HG03460 (cell line): ENCODE data around the gene ASIC4.

ENCODE experiments used
- ATAC-seq: cut with Tn5 transposase; IDR thresholded peaks from one replicate; pipeline ENCODE4 v1.9.1; 2021; ENCODE audit not compliant: unreplicated experiment

Gene ASIC4

DNA sequence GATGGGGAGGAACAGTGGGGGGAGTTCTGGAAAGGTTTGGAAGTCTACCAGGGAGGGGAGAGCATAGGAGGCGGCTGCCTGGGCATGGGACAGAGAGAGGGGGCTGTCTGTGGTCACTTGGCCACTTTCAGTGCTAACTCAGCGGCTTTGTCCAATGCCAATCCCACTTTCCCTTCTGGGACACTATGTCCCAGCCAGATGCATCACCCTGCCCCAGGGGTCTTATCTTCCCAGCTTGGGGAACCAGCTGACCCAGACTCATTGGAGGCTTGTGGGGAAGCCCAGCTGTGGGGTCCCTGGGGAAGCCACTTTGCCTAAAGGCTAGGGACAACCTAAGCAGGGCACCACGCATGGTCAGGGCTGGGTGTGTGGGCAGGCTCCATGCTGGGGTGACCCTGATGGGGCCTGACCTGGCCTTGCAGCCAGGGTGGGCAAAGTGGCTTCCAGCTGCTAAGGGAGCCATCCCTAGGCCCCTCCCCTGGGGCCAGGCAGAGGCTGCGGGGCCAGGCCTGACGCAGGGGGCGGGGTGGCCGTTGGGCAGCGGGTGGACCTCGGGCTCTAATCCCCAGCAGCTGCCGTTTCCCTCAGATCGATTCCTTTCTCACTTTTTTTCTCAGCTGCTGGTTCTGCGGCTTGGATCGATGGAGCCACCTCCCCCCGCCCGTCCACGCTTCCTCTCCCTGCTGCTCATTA is 1.6 kb upstream of the ASIC4 start:
- ATAC-seq, result no peak

DNA sequence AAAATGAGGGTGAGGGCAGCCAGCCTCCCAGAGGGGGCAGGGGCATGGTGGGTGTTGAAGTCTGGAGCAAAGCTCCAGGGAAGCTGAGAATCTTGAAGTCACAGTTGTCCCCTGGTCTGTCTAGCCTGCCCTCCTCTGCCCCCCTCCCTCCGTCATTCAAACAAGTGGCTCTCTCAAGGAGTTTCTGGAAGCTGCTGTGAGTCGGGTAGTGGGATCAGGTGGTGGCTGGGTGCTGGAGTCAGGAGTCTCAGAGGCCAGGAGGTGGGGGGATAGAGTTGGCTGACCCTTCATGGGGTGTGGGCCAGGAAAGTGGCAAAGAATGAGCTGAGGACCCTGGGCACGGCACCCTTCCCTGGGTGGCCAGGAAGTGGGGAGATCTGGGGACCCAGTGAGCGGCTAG is 495 bp upstream of the ASIC4 start:
- no peak for ATAC-seq

DNA sequence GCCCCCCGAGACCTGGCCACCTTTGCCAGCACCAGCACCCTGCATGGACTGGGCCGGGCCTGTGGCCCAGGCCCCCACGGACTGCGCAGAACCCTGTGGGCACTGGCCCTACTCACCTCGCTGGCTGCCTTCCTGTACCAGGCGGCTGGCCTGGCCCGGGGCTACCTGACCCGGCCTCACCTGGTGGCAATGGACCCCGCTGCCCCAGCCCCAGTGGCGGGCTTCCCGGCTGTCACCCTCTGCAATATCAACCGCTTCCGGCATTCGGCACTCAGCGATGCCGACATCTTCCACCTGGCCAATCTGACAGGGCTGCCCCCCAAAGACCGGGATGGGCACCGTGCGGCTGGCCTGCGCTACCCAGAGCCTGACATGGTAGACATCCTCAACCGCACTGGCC is 554 bp downstream of the ASIC4 start:
- no peak for ATAC-seq

DNA sequence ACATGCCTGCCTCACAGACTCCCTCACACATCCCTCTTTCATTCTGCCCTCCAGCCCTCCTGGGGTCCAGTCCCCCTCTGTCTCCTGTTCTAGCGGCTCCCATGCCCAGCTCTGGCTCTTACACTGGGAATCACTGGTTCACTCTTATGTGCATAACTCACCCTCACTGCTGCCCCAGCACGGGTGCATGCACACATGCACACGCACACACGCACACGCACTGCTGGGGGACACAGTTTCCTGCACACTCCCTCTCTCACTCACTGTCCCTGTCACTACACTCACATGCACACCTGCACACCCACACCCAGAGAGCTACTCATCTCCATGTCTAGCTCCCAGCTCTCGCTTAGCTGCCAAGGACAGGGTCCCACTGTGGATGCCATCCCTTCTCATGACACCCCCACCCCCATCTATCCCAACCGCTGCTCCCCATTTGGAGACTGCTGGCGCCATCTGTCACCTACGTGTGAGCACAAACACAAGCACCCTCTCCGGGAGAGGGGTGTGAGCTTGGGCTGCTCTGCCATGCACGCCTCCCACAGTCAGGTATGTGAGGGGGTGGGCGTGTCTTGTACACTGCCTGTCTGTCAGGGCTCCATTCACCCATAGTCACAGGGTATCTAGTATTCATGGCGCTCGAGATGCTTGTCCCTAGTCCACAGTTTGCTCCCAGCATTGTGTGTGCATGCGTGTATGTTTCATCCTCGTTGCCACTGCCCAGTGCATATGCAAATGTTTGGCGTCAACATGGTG is 1.8 kb downstream of the ASIC4 start:
- ATAC-seq, result no peak

DNA sequence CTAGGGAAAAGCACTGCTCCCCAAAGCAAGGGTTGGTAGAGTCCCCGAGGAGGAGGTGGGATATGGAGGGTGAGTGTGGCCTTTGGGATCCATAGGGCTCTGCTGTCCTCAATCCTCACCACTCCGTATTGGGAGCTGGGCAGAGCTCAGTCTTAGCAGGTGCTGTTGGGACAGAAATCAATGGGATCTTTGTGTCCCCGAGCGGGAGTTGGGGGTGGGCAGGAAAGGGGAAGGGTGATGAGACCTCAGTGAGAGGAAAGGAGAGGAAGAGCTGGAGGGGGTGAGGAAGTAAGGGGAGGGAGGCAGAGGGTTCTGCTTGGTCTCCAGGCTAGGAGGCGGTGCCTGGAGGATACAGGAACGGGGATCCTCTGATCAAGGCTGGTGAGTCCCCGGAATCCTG is 2.6 kb downstream of the ASIC4 start:
- no peak for ATAC-seq

DNA sequence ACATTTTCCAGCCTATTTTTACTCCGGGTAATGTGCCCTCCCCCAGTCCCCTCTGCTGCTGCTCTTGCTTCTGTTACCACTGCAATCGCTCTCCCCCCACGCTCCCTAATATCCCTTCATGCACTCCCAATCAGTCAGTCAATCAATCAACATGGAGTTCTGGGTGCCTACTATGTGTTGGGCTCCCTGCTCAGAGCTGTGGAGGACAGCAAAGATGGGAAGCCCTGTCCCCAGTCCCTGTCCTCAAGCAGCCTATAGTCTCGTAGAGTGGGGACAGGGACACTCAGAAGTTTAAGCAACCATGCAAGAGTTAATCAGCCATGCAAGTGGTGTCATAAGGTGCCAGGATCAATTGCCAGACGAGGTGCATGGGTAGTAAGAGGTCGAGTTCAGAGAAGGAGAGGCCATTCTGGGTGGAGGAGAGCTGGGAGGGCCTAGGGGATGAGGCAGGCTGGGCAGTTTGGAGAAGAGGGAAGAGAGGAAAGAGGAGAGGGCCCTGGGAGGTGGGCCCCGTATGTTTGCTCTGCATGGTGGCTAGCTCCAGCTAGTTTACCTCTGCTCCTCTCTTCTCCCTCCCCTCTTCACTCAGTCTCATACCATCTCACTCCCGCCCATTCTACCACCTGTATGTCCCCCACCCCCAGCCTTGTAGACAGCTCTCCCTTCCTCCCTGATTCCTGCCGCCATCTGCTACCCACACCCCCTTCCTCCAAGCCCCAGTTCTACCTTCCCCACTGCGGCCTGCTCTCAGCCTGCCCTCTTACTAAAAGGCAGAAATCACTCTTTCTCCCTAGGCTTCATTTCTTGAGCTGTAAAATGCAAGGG is 3.9 kb downstream of the ASIC4 start:
- no peak for ATAC-seq

DNA sequence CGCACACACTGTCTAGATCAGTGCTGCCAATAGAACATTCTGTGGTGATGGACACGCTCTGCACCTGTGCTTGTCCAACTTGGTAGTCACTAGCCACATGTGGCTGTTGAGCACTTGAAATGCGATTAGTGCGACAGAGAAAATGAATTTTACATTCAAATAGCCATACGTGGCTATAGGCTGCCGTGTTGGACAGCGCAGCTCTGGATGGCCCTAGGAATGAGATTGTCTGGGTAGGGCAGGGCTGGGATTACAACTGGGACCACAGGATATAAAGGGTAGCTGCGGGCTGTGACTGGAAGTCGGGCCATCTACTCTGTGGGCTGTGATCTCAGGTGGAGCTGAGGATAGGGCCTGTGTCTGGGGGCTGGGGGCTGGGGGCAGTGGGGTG is 5.2 kb downstream of the ASIC4 start:
- ATAC-seq, result no peak

DNA sequence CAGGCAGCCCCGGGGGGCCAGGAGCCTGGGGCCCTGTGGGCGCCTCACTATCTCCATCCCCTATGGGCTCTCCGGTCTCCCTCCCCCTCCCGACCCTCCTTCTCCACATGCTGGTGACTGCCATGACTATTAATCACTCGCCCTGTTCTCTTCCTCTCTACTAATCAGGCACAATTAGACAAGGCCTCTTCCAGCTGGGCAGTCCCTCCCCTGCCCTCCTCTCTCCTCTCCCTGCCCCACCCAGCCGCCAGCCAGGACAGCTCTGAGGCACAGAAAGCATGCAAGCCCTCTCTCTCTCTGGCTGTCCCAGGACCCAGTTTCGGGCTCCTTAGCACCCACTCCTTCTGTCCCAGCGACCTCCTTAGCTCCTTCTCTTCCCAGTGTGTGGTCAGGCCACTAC is 5.8 kb downstream of the ASIC4 start:
- no peak for ATAC-seq

DNA sequence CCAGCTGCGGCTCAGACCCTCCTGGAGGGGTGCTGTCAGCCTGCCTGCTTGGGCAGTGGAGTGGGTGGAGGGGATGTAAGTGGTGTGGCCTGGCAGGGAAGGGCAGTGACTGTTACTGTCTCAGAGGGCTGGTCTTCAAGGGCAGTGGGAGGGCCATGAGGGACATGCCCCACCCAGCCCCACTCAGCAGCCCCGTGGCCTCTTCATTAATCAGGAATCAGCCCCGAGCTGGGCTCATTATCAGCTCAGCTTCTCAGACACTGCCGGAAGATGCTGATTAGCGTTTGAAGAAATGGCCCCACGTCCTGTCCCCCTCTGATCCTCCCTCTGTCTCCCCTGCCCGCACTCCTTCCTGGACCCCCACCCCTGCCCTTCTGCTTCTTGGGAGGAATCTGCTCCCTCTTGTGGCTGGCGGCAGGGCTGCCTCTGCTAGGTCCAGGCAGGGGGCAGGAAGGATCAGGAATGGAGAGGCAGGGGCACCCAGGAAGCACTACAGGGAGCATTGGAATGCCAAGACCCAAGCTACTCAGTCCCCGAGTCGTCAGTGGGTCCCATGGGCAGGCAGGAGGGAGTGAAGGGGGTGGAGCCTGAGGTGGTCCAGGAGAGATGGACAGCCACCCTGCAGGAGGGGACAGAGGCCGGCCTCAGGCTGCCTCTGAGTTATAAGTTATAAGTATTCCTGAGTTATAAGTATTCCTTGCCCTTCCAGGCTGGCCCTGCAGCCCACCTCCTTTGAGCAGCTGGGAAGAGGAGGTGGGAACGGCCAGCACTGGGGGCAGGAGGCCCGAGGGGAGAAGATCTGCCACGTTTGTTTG is 7.0 kb downstream of the ASIC4 start:
- no peak for ATAC-seq

DNA sequence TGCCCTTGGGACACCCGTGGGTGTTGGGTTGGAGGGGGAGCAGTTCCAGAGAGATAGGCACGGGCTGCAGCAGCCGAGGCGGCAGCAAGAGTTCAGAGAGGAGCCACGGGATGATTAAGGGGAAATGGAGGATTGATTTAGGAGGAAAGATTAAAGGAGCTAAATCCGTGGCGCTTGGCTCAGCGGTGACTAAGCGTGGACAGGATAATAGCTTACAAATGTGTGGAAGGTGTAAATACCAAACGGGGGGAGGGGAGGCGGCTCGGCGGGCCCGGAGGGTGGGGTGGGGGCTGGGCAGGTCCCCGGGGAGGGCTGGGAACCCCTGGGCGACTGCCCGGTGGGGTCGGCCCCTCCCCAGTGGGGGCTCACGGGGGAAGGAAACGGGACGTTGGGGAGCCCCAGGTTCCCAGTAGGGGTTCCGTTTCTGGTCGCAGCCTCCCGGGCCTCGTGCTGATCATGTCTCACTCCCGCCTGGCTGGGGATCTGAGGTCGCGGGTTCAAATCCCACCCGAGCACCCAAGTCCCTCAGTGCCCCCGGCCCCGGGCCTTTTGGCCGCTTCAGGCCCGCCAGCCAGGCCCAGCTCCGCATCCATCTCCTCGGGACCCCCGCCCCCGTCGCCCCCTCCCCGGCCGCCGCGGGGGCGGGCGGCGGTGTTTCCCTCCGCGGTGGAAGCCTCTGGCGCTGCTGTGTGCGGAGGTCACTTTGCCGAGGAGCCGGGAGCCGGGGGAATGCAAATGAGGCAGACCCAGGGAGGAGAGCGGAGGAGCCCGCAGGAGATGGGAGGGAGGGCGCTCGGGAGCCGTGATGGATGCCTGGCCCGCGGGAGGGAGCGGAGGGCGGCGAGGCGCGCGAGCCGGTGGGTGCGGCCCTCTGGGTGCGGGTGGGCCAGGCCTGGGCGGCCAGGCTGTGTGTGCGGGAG is 8.1 kb downstream of the ASIC4 start:
- ATAC-seq, result no peak

DNA sequence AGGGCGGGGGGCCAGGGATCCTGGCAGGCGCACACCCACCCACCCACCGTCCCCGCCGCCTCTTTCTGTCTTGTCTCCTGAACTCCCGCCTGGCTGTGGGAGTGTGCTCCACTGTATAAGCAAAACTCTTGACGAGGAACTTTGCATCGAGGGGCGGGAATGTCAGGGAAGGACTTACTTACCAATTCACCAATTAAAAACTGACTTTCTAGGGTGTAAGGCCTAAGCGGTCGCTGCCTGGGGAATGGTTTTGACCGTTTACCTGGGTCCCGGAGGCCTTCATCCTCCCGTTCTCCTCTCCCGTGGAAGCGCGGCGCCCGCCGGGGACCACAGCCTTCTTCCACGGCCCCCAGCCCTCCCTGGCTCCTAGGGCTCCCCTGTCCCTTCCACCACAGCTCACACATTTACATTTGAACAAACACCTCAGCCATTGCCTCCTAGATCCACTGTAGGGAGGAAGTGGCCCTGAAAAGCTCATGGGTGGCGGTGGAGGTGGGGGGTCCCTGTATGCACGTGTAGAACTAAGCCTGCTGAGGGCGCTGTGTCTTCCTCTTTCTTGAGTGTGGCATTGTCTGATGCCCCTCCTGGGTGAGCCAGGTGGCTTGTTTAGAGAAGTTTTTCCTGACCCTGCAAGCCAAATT is 8.9 kb downstream of the ASIC4 start:
- no peak for ATAC-seq

DNA sequence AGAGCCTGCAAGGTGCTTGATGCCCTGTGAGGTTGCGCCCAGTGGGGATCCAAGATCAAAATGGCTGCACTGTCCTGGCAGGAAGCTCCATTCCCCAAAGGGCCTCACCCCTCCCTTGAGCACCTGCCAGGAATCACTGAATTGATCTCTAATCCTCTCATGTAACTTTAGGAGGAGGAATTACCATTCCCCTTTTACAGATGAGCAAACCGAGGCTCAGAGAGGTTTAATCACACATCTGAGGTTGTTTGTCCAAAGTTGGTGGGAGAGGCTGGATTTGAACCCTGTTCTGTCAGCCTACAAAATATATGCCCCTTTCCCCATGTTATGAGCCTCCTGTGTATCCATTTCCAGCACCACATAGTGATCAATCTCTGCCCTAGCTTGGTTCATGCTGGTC is 10.5 kb downstream of the ASIC4 start:
- no peak for ATAC-seq

DNA sequence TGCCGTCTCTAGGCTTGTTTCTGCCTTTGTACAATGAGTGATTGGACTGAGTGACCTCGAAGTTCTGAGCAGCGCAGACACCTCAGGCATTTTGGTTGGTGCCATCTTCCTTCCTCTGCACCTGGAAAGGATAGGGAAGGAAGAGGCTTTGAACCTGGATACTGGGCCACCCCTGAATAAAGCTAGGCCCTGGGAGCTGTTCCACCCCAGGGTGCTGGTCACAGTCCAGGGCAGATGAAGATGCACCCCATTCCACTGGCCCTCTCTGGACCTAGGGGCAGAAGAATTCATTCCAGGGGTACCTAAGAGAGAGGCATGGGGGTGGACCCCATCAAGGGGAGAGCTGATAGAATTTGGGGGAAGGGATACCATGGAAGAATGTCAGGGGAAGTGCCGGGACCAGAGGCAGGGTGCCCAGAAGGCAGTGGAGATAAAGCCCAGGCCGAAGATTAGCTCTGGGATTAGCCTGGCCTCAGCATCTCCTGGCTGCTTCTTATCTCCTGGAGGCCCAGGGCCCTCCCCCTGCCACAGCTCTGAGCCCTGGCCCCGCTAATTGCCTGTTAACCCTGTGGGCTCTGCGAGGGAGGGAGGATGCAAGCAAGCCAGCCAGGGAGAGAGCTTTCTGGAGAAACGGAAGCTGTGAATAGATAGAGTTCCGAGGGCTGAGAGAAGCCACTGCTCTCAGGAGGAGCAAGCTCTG is 11.4 kb downstream of the ASIC4 start:
- ATAC-seq, result no peak

DNA sequence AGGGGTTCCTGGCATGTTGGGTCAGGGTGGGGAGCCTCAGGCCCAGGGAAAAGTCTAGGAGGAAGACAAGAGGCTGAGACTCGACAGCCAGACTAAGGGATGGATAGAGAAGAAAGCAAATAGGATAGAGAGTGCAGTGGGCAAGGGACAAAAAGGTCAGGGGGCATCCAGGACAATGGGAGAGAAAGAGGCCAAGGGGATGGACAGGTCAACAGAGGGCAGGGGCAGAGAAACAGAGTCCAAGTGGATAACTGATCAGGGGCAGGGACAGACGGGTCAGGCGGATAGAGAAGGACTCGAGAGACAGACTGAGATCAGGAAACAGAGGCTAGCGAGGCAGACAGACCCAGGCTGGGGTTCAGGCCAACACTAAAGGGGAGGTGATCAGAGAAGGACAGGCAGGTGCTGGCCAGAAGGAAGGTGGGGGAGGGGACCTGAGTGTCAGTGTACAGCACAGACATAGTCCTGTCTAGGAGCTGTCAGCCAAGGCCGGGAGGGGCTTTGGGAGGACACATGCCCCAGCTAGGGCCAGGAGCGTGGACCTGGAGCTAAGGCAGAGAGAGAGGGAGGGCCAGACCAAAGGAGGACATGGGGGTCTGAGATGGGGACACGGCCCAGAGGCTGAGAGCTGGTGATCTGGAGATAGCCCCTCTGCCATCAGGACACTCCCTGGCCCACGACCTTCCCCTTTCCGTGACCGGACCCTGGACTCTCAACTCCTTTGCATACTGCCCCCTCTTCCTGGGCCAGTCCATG is 12.2 kb downstream of the ASIC4 start:
- ATAC-seq, result no peak

DNA sequence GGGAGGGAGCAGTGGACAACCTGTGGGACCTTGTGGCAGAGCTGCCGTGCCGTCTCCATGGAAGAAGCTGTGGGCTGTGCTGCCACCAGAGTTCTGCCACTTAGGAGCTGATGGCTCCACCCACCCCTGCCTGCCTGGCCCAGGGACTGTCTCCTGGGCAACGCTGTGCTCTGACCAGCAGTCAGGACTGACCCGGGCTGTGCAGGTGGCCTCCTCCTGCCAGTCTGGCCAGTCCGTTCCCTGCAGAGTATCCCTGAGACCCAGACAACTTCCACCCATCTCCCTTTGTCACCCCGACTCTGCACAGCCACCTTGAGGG is 12.8 kb downstream of the ASIC4 start:
- no peak for ATAC-seq

DNA sequence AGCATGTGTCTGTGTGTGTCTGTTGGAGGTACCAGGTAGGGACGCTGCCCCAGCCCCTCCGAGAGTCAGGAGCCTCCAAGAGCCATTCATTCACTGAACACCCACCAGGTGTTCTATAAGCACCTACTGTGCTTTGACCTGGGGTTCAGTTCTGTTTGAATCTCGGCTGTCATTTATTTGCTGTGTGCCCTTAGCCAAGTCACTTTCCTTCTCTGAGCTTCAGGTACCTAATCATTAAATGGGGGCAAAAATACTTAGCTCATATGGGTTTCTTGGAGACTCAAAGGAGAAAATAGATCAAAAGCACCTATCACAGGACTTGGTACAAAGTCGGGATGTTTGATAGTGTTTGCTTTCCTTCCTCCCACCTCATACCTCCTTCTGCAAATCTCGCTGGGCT is 13.2 kb downstream of the ASIC4 start:
- ATAC-seq, result no peak

DNA sequence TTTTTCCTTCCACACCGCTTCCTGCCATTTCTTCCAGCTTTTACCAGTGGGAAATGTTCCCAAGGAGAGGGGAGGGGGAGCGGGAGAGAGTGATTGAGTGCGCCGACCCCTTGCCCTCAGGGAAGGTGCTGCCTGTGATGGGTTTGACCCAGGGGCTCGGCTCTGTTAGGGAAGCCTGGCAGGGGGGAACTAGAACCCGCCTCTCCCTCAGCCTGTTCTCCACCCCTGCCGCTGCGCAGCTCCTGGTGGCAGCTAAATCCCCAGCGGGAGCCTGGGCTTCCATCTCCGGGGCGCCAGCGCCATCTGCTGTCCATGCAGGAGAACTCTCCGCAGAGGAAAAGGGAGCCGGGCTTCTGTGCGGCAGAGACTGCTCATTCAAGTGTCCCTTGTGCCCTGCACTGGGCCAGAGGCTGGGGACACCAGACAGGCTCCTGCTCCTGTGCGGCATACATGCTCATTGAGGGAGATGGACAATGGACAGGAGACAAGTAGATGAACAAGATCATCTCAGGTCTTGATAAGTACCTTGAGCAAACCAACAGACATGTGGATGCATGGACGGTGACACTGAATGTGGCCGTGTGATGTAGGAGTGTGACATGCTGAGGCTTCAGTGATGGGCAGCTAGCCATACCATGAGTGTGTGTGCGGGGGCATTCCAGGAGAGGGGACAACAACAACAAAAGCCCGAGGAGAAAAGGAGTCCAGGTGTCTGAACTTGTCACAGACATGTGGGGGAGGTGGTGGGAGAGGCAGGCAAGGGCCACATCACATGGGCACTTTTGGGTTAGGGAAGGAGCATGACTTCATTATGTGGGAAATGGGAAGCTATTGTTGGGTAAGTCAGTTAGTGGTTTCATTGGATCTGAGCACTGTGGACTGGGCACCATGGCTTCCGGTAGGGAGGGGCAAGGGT is 16.0 kb downstream of the ASIC4 start:
- peak; percentile 79 for ATAC-seq
